ENCODE results near the gene ZNF140. TPM values are rescaled to one million over a fixed set of nuclear protein-coding genes. Genes with fewer than 3 reads are reported as not detected.
A peak's percentile ranks its signal among the peaks of the same experiment; 100 is the strongest.

ZNF140 gene
- total RNA-seq (21.1 and 24.1 TPM in 2 replicates), polyA plus RNA-seq (14.7 and 21.8 TPM in 2 replicates)

- H3K36me3 ChIP-seq (replicated peaks; ENCODE audit: insufficient read depth, low read depth), result peaks cover 19% of the 10 kb centered on the region
- H2AFZ ChIP-seq, result peak within 1 kb of the TSS; percentile 80
- H3K9me3 ChIP-seq (ENCODE audit: low read depth), result peaks cover 50% of the 10 kb centered on the region
- H3K4me1 ChIP-seq (ENCODE audit: insufficient read depth), result no peaks in the 10 kb centered on the region
- H3K79me2 ChIP-seq, result peaks cover 26% of the 10 kb centered on the region
- no peaks in the 10 kb centered on the region for H4K20me1 ChIP-seq (ENCODE audit: insufficient read depth, poor library complexity, severe bottlenecking)
- H3K4me3 ChIP-seq, result peak within 1 kb of the TSS; percentile 68
- no peaks in the 10 kb centered on the region for H3K27me3 ChIP-seq
- no peak for TF ChIP-seq EZH2phosphoT487 (IDR thresholded peaks at IDR 0.05; ENCODE audit: low read depth, severe bottlenecking, unreplicated experiment)
- TF ChIP-seq, protein P1, sequence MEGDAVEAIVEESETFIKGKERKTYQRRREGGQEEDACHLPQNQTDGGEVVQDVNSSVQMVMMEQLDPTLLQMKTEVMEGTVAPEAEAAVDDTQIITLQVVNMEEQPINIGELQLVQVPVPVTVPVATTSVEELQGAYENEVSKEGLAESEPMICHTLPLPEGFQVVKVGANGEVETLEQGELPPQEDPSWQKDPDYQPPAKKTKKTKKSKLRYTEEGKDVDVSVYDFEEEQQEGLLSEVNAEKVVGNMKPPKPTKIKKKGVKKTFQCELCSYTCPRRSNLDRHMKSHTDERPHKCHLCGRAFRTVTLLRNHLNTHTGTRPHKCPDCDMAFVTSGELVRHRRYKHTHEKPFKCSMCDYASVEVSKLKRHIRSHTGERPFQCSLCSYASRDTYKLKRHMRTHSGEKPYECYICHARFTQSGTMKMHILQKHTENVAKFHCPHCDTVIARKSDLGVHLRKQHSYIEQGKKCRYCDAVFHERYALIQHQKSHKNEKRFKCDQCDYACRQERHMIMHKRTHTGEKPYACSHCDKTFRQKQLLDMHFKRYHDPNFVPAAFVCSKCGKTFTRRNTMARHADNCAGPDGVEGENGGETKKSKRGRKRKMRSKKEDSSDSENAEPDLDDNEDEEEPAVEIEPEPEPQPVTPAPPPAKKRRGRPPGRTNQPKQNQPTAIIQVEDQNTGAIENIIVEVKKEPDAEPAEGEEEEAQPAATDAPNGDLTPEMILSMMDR (IDR thresholded peaks at IDR 0.05; ENCODE audit: poor library complexity), result no peak
- no peak for TF ChIP-seq EZH2 (IDR thresholded peaks at IDR 0.05; ENCODE audit: borderline replicate concordance)
- H3K27ac ChIP-seq, result peak within 1 kb of the TSS; percentile 98
- peak; percentile 98 for DNase-seq (ENCODE audit: low spot score)
- WGBS (ENCODE audit: low lambda C conversion rate, missing lambda C conversion rate), result 1% methylated on average over 65 of the region's 69 CpGs
- H3K4me2 ChIP-seq, result peak within 1 kb of the TSS; percentile 87
- no peaks in the 10 kb centered on the region for H3K9me2 ChIP-seq (replicated peaks; ENCODE audit: insufficient read depth)
Measured at GRCh38 chr12:133080368-133081158, at the start of gene ZNF140. ZNF140 (plus strand) TSS chr12:133080923; CDS start chr12:133081321, 398 bp downstream.

DNA sequence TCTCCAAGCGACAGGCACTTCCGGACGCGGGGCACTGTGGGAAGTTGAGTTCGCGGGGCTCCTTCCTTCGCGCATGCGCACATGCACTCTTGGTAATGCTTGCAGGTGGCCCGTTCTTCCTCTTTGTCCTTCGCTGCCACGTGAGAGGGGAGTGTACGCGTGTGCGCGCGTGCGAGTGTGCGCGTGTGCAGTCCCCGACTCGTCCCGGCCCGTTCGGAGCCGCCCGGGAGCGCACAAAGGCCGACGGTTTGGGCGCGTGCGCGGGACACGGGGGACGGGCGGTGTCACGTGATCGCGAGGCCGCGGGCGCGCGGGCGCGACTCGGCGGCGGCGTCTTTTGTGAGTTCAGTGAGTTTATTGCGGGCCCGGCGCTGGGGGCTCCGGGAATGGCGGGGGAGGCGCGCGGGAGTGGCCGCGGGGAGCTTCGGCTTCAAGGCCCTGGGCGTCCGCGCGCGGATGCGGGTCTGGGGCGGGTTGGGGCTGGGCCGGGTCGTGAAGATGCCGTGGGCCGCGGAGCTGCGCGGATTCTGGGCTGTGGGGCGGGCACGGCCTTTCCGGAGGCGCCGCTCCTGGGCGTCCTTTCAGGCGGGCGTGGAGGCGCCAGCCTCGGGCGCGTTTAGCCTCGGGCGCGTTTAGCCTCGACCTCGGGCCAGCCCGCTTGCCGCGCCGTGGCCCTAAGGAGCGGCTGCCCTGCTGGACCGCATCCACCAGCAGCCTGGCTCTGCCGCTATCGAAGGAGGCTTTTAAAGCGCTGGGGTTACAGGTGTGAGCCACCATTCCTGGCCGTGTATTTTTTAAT, 43.3 kb upstream of the ZNF140 start, which contains the start of gene ZNF84:
TSS of gene ZNF84 (plus strand) at position 303 of the 799 bp plus-strand sequence. CDS start 3,959 bp downstream, outside the sequence.
- Histone ChIP-seq H3K9me3 (ENCODE audit: low read depth) (peaks cover 31% of the 10 kb centered on the region), H3K27ac (peak within 1 kb of the TSS; percentile 99), H2AFZ (peak within 1 kb of the TSS; percentile 99), H3K9me2 (replicated peaks; ENCODE audit: insufficient read depth) (no peaks in the 10 kb centered on the region), H3K27me3 (no peaks in the 10 kb centered on the region), H3K4me3 (peak within 1 kb of the TSS; percentile 61), H3K79me2 (peaks cover 47% of the 10 kb centered on the region), H3K36me3 (replicated peaks; ENCODE audit: insufficient read depth, low read depth) (peaks cover 5% of the 10 kb centered on the region), H3K4me2 (peak within 1 kb of the TSS; percentile 89), H3K4me1 (ENCODE audit: insufficient read depth) (no peaks in the 10 kb centered on the region), H4K20me1 (ENCODE audit: insufficient read depth, poor library complexity, severe bottlenecking) (no peaks in the 10 kb centered on the region)
- no peak for TF ChIP-seq EZH2phosphoT487 (IDR thresholded peaks at IDR 0.05; ENCODE audit: low read depth, severe bottlenecking, unreplicated experiment)
- TF ChIP-seq, protein P1 (IDR thresholded peaks at IDR 0.05; ENCODE audit: poor library complexity), result no peak
- TF ChIP-seq EZH2 (IDR thresholded peaks at IDR 0.05; ENCODE audit: borderline replicate concordance), result no peak
- under 1% methylated on average over 52 of the region's 103 CpGs for WGBS (ENCODE audit: low lambda C conversion rate, missing lambda C conversion rate)
- peak; percentile 99 for DNase-seq (ENCODE audit: low spot score)

DNA sequence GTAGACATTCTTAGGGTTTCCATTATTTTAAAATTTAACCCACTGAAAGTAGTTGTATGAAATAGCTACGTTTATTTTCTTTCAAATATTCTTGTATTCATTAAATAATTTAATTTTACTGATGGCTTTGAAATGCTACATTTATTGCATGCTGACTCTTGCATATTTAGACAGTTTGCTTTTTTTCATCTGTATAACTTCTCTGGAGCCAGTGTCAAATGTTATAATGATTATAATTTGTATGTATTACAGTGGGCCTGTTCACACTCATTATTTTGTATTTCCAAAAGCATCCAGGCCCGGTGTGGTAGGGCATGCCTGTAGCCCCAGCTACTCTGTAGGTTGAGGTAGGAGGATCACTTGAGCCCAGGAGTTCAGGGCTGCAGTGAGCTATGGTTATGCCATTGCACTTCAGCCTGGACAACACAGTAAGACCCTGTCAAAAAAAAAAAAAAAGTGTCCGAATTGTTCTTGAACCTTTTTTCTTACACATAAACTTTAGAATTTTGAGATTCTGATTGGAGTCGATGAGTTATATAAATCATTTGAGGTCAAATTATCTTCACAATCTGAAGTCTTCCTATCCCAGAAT, 42.5 kb upstream of the ZNF140 start:
- no peak for TF ChIP-seq EZH2phosphoT487 (IDR thresholded peaks at IDR 0.05; ENCODE audit: low read depth, severe bottlenecking, unreplicated experiment)
- TF ChIP-seq, protein P1 (IDR thresholded peaks at IDR 0.05; ENCODE audit: poor library complexity), result no peak
- no peak for TF ChIP-seq EZH2 (IDR thresholded peaks at IDR 0.05; ENCODE audit: borderline replicate concordance)
- Histone ChIP-seq H3K4me3 (peak overlapping the region; percentile 61), H3K27me3 (no peaks in the 10 kb centered on the region), H3K4me1 (ENCODE audit: insufficient read depth) (no peaks in the 10 kb centered on the region), H3K27ac (peak overlapping the region; percentile 99), H3K9me3 (ENCODE audit: low read depth) (peaks cover 40% of the 10 kb centered on the region), H3K4me2 (peak overlapping the region; percentile 89), H3K9me2 (replicated peaks; ENCODE audit: insufficient read depth) (no peaks in the 10 kb centered on the region), H2AFZ (peak overlapping the region; percentile 96), H4K20me1 (ENCODE audit: insufficient read depth, poor library complexity, severe bottlenecking) (no peaks in the 10 kb centered on the region), H3K79me2 (peaks cover 55% of the 10 kb centered on the region), H3K36me3 (replicated peaks; ENCODE audit: insufficient read depth, low read depth) (peaks cover 7% of the 10 kb centered on the region)
- WGBS (ENCODE audit: low lambda C conversion rate, missing lambda C conversion rate), result 52% methylated on average over 4 of the region's 4 CpGs
- DNase-seq (ENCODE audit: low spot score), result no peak
